GM12878 (cell line): ENCODE measurements around the gene NOL11. TPM values are rescaled to one million over a fixed set of nuclear protein-coding genes. Genes with fewer than 3 reads are reported as not detected.

Experiments
- ATAC-seq: fragments of 200-7000 bp; cut with Tn5 transposase; 3 replicates; pipeline ENCODE4 v1.9.1; 2020; ENCODE audit warnings: mild to moderate bottlenecking, moderate library complexity
- BruUV-seq: library from RNA; stranded (reverse); fragments of 400-500 nt; replicated peaks from 2 replicates; lab custom pipeline; 2021; lab: Mats Ljungman, UMichigan
- CTCF ChIA-PET: fragments of 300-600 bp; sonication (Branson Sonifier 250); formaldehyde crosslinking; extraction: SDS; loops from one replicate; lab custom pipeline; 2021; ENCODE audit warnings: inconsistent platforms; lab: Yijun Ruan, JAX
- POLR2A ChIA-PET: fragments of 350-600 bp; formaldehyde crosslinking; extraction: SDS; loops from one replicate; lab custom pipeline; 2021; ENCODE audit warnings: inconsistent platforms; lab: Charles Lee
- RAD21 ChIA-PET: fragments of 300-600 bp; sonication (Branson Sonifier 250); formaldehyde crosslinking; loops from one replicate; lab custom pipeline; 2023; ENCODE audit warnings: antibody characterized with exemption; ENCODE audit not compliant: unreplicated experiment; lab: Charles Lee
- SMC1A ChIA-PET: fragments of 300-600 bp; sonication (Branson Sonifier 250); formaldehyde crosslinking; loops from one replicate; lab custom pipeline; 2023; ENCODE audit not compliant: unreplicated experiment, uncharacterized antibody; lab: Charles Lee
- DNase-seq: peaks from one replicate; pipeline ENCODE4 v3.0.0-alpha.2; 2011; ENCODE audit warnings: low read depth, low spot score
- FAIRE-seq: peaks from 3 replicates; lab custom pipeline; 2011; peaks lifted over from hg19 to GRCh38; lab: Jason Lieb, UNC
- H2AFZ ChIP-seq: 2 replicates; pipeline ENCODE4 v1.6.0; 2011; ENCODE audit warnings: low read depth, low read length, control low read depth; ENCODE audit not compliant: control insufficient read depth
- H3K27ac ChIP-seq: 2 replicates; pipeline ENCODE4 v1.5.1; 2011; ENCODE audit warnings: control low read depth; ENCODE audit not compliant: control insufficient read depth, insufficient read depth
- H3K27me3 ChIP-seq, 2 experiments: replicated peaks in 1 of 2; 2 replicates each; pipeline versions ENCODE4 v1.6.0 to v1.6.1; 2011; ENCODE audit warnings: low read length in 1 of 2; ENCODE audit not compliant: control insufficient read depth in 2 of 2, insufficient read depth in 2 of 2
- H3K36me3 ChIP-seq, 2 experiments: 2 replicates each; pipeline ENCODE4 v1.5.1; 2011; ENCODE audit warnings: low read length in 1 of 2; ENCODE audit not compliant: control insufficient read depth in 2 of 2, insufficient read depth in 2 of 2
- H3K4me1 ChIP-seq: 2 replicates; pipeline ENCODE4 v1.6.1; 2011; ENCODE audit warnings: mild to moderate bottlenecking, low read length, moderate library complexity, mixed read lengths; ENCODE audit not compliant: control insufficient read depth, insufficient read depth
- H3K4me2 ChIP-seq: 2 replicates; pipeline ENCODE4 v1.6.0; 2011; ENCODE audit warnings: control low read depth; ENCODE audit not compliant: control insufficient read depth, insufficient read depth
- H3K4me3 ChIP-seq: fragments of 200-600 bp; sonication (generic); 2 replicates; pipeline ENCODE4 v1.5.1; 2016
- H3K79me2 ChIP-seq: 2 replicates; pipeline ENCODE4 v1.6.0; 2011; ENCODE audit warnings: low read length; ENCODE audit not compliant: control insufficient read depth, insufficient read depth
- H3K9ac ChIP-seq: 2 replicates; pipeline ENCODE4 v1.8.0; 2011; ENCODE audit warnings: low read length, control low read depth, mixed read lengths; ENCODE audit not compliant: control insufficient read depth, insufficient read depth
- H3K9me3 ChIP-seq: replicated peaks from 3 replicates; pipeline ENCODE4 v1.5.1; 2011; ENCODE audit warnings: mild to moderate bottlenecking, low read length; ENCODE audit not compliant: control insufficient read depth, insufficient read depth
- H4K20me1 ChIP-seq: 2 replicates; pipeline ENCODE4 v1.6.0; 2011; ENCODE audit not compliant: control insufficient read depth, insufficient read depth
- ASH2L ChIP-seq: fragments of 300-600, 200-600 bp; sonication (generic); IDR thresholded peaks from 2 replicates; pipeline ENCODE4 v1.6.1; 2017; ENCODE audit warnings: low read depth, mild to moderate bottlenecking, borderline replicate concordance
- BACH1 ChIP-seq: fragments of 450-650 bp; IDR thresholded peaks from 2 replicates; pipeline ENCODE4 v1.6.1; 2017; ENCODE audit warnings: mild to moderate bottlenecking, borderline replicate concordance
- CBX3 ChIP-seq: fragments of 200-600 bp; sonication (generic); IDR thresholded peaks from 2 replicates; pipeline ENCODE4 v1.6.1; 2016; ENCODE audit warnings: low read depth, borderline replicate concordance
- EED ChIP-seq: sonication (generic); IDR thresholded peaks from 2 replicates; pipeline ENCODE4 v1.6.1; 2016; ENCODE audit warnings: antibody characterized with exemption, low read depth
- HCFC1 ChIP-seq: fragments of 150-350 bp; IDR thresholded peaks from 2 replicates; pipeline ENCODE4 v1.6.1; 2014; ENCODE audit warnings: low read length
- JUNB ChIP-seq: IDR thresholded peaks from 2 replicates; pipeline ENCODE4 v1.6.1; 2016; ENCODE audit warnings: antibody characterized with exemption, mild to moderate bottlenecking
- MTA3 ChIP-seq: IDR thresholded peaks from 2 replicates; pipeline ENCODE4 v1.6.1; 2012; ENCODE audit warnings: low read length, inconsistent platforms, borderline replicate concordance
- RBBP5 ChIP-seq: fragments of 200-600 bp; sonication (generic); conservative IDR thresholded peaks from 2 replicates; pipeline ENCODE4 v1.6.1; 2016
- RCOR1 ChIP-seq: conservative IDR thresholded peaks from 2 replicates; pipeline ENCODE4 v1.6.1; 2012; ENCODE audit warnings: low read depth, low read length, improper control_type of control experiment
- RELA ChIP-seq: fragments of 450-650 bp; IDR thresholded peaks from 2 replicates; pipeline ENCODE4 v1.8.0; 2014; ENCODE audit warnings: borderline replicate concordance; ENCODE audit not compliant: partially characterized antibody
- SIN3A ChIP-seq: IDR thresholded peaks from 2 replicates; pipeline ENCODE4 v1.6.1; 2012; ENCODE audit warnings: low read depth, low read length, improper control_type of control experiment
- SREBF1 ChIP-seq: IDR thresholded peaks from 2 replicates; pipeline ENCODE4 v1.6.1; 2012; ENCODE audit warnings: mild to moderate bottlenecking, low read length
- TARDBP ChIP-seq: IDR thresholded peaks from 2 replicates; pipeline ENCODE4 v1.6.1; 2016; ENCODE audit warnings: borderline replicate concordance
- TCF7 ChIP-seq: IDR thresholded peaks from 2 replicates; pipeline ENCODE4 v1.6.1; 2014; ENCODE audit warnings: antibody characterized with exemption, borderline replicate concordance
- ZBED1 ChIP-seq: IDR thresholded peaks from 2 replicates; pipeline ENCODE4 v1.6.1; 2016; ENCODE audit warnings: borderline replicate concordance
- ZNF384 ChIP-seq: IDR thresholded peaks from 2 replicates; pipeline ENCODE4 v1.6.1; 2012; ENCODE audit warnings: low read depth, mild to moderate bottlenecking, low read length, improper control_type of control experiment, borderline replicate concordance
- WGBS: methylation state at CpG from one replicate; pipeline ENCODE4 v1.1.6; 2016; ENCODE audit warnings: low lambda C conversion rate; ENCODE audit not compliant: insufficient replicate concordance, insufficient coverage; ENCODE audit errors: missing lambda C conversion rate; 5-methylcytosine and 5-hydroxymethylcytosine counted together
- in situ Hi-C: fragments of 300-500 bp; cut with MboI; formaldehyde crosslinking; loops from 9 replicates; pipeline ENCODE4 v1.14.3; 2018; ENCODE audit warnings: mixed read lengths
- intact Hi-C: fragments of 100-400 bp; cut with micrococcal nuclease; formaldehyde crosslinking; loops from one replicate; pipeline ENCODE4 v1.14.2; 2022; ENCODE audit not compliant: unreplicated experiment
- polyA plus RNA-seq, 11 experiments: library from polyadenylated mRNA; depleted of rRNA in 4 of 11; unstranded in 6 of 11; stranded (reverse) in 5 of 11; fragments of >200 nt; fragmentation: Nextera tagmentation in 4 of 11; fragmentation: Illumina TruSeq in 1 of 11; extraction: Ambion mirVana in 4 of 11; extraction: Trizol in 1 of 11; gene quantifications; 1 replicate in 1 of 11; 2 replicates in 10 of 11; pipeline versions ENCODE4 v1.2.1 to v1.2.3, GENCODE V29; 2011 to 2016; ENCODE audit warnings: inconsistent platforms in 2 of 11, missing spikeins in 2 of 11, low read depth in 1 of 11
- total RNA-seq, 4 experiments: library from RNA; depleted of rRNA in 3 of 4; stranded (reverse); fragments of >200 nt in 3 of 4; fragmentation: Illumina TruSeq in 1 of 4; extraction: Trizol in 1 of 4; gene quantifications; 2 replicates each; pipeline versions ENCODE4 v1.2.1 to v1.2.3, GENCODE V29; 2013 to 2021
- TF ChIP-seq, protein P1 (sequence below): fragments of 450-650 bp; formaldehyde crosslinking; IDR thresholded peaks from 2 replicates; pipeline ENCODE4 v1.4.0; 2020; ENCODE audit warnings: mild to moderate bottlenecking, moderate library complexity
- TF ChIP-seq, protein P2 (sequence below): IDR thresholded peaks from 2 replicates; pipeline ENCODE4 v1.6.1; 2012; ENCODE audit warnings: improper control_type of control experiment, low read depth, low read length; ENCODE audit not compliant: insufficient replicate concordance

NOL11 gene
- total and polyA plus RNA-seq, 10 of the 15 experiments (the other 5 are each of a cell fraction or from before 2014, with no cell fraction given) = 54.8 to 130 (median 94.6) TPM

DNA sequence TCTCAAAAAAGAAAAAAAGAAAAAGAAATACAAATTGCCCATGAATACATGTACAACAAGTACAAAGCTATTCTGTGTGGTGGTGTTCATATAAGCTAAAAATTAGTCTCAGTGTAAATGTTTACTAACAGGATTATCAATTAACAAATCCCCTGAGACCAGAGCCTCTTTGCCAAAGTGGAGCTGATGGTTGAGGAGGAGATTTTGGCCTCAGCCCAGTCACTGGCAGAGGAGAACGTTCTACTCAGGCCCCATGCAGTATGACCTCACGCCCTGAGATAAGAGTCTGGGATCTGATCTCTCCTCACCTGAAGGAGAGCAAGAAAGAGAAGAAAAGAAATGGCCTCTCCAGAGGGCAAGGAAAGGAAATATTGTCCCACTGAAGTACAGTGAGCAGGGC lies 35.5 kb upstream of the NOL11 start:
- in situ Hi-C loops = no loop called here
- DNase-seq = no peak
- no peak for TF ChIP-seq JUNB
- no peak for TF ChIP-seq ASH2L
- no peak for TF ChIP-seq RELA
- TF ChIP-seq EED = no peak
- TF ChIP-seq, protein P1, sequence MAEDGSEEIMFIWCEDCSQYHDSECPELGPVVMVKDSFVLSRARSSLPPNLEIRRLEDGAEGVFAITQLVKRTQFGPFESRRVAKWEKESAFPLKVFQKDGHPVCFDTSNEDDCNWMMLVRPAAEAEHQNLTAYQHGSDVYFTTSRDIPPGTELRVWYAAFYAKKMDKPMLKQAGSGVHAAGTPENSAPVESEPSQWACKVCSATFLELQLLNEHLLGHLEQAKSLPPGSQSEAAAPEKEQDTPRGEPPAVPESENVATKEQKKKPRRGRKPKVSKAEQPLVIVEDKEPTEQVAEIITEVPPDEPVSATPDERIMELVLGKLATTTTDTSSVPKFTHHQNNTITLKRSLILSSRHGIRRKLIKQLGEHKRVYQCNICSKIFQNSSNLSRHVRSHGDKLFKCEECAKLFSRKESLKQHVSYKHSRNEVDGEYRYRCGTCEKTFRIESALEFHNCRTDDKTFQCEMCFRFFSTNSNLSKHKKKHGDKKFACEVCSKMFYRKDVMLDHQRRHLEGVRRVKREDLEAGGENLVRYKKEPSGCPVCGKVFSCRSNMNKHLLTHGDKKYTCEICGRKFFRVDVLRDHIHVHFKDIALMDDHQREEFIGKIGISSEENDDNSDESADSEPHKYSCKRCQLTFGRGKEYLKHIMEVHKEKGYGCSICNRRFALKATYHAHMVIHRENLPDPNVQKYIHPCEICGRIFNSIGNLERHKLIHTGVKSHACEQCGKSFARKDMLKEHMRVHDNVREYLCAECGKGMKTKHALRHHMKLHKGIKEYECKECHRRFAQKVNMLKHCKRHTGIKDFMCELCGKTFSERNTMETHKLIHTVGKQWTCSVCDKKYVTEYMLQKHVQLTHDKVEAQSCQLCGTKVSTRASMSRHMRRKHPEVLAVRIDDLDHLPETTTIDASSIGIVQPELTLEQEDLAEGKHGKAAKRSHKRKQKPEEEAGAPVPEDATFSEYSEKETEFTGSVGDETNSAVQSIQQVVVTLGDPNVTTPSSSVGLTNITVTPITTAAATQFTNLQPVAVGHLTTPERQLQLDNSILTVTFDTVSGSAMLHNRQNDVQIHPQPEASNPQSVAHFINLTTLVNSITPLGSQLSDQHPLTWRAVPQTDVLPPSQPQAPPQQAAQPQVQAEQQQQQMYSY = no peak
- no peak for TF ChIP-seq RBBP5
- TF ChIP-seq, protein P2, sequence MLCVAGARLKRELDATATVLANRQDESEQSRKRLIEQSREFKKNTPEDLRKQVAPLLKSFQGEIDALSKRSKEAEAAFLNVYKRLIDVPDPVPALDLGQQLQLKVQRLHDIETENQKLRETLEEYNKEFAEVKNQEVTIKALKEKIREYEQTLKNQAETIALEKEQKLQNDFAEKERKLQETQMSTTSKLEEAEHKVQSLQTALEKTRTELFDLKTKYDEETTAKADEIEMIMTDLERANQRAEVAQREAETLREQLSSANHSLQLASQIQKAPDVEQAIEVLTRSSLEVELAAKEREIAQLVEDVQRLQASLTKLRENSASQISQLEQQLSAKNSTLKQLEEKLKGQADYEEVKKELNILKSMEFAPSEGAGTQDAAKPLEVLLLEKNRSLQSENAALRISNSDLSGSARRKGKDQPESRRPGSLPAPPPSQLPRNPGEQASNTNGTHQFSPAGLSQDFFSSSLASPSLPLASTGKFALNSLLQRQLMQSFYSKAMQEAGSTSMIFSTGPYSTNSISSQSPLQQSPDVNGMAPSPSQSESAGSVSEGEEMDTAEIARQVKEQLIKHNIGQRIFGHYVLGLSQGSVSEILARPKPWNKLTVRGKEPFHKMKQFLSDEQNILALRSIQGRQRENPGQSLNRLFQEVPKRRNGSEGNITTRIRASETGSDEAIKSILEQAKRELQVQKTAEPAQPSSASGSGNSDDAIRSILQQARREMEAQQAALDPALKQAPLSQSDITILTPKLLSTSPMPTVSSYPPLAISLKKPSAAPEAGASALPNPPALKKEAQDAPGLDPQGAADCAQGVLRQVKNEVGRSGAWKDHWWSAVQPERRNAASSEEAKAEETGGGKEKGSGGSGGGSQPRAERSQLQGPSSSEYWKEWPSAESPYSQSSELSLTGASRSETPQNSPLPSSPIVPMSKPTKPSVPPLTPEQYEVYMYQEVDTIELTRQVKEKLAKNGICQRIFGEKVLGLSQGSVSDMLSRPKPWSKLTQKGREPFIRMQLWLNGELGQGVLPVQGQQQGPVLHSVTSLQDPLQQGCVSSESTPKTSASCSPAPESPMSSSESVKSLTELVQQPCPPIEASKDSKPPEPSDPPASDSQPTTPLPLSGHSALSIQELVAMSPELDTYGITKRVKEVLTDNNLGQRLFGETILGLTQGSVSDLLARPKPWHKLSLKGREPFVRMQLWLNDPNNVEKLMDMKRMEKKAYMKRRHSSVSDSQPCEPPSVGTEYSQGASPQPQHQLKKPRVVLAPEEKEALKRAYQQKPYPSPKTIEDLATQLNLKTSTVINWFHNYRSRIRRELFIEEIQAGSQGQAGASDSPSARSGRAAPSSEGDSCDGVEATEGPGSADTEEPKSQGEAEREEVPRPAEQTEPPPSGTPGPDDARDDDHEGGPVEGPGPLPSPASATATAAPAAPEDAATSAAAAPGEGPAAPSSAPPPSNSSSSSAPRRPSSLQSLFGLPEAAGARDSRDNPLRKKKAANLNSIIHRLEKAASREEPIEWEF = no peak
- TF ChIP-seq ZNF384 = no peak
- no peak for TF ChIP-seq TARDBP
- TF ChIP-seq MTA3 = no peak
- TF ChIP-seq TCF7 = no peak
- TF ChIP-seq BACH1 = no peak
- TF ChIP-seq HCFC1 = no peak
- no peak for TF ChIP-seq SREBF1
- no peak for TF ChIP-seq CBX3
- TF ChIP-seq ZBED1 = no peak
- no peak for TF ChIP-seq RCOR1
- no peak for TF ChIP-seq SIN3A

More for the DNA sequence above, 35.5 kb upstream of the NOL11 start:
- intact Hi-C loops = no loop called here
- no peaks in the 10 kb centered on the region for H4K20me1 ChIP-seq
- ChIA-PET RAD21 (interaction anchor here (1.2 to 1.7 kb wide), 2 partner anchors 31 to 33 kb away, joined by 4 to 9 read pairs; no protein-coding TSS in a partner anchor), SMC1A (interaction anchor here (0.6 to 5.4 kb wide), 6 partner anchors 17 to 303 kb away, joined by 3 to 49 read pairs (median 6); no protein-coding TSS in a partner anchor), POLR2A (interaction anchor here (0.7 to 1.6 kb wide), 5 partner anchors 15 to 306 kb away, joined by 3 to 8 read pairs (median 4); no protein-coding TSS in a partner anchor), CTCF (interaction anchor here (0.6 to 0.7 kb wide), 2 partner anchors 34 to 392 kb away, joined by 3 to 4 read pairs; no protein-coding TSS in a partner anchor)
- no peaks in the 10 kb centered on the region for H3K27me3 ChIP-seq
- peaks cover 24% of the 10 kb centered on the region for H3K4me1 ChIP-seq
- no peak overlapping the region for H2AFZ ChIP-seq
- H3K9ac ChIP-seq = no peak overlapping the region
- no peak overlapping the region for H3K27ac ChIP-seq
- FAIRE-seq = no peak
- ATAC-seq = no peak
- no peaks in the 10 kb centered on the region for H3K9me3 ChIP-seq
- no TSS peak for BruUV-seq
- no peak overlapping the region for H3K4me2 ChIP-seq
- H3K4me3 ChIP-seq = no peak overlapping the region
- H3K36me3 ChIP-seq = peaks cover 0 to 3% of the 10 kb centered on the region in 2 experiments; a peak in 2 of 4 replicates
- no peaks in the 10 kb centered on the region for H3K79me2 ChIP-seq
- 34% methylated on average over 2 of the region's 2 CpGs for WGBS
